ENCODE measurements around the gene CYP2F1.

Gene CYP2F1

DNA sequence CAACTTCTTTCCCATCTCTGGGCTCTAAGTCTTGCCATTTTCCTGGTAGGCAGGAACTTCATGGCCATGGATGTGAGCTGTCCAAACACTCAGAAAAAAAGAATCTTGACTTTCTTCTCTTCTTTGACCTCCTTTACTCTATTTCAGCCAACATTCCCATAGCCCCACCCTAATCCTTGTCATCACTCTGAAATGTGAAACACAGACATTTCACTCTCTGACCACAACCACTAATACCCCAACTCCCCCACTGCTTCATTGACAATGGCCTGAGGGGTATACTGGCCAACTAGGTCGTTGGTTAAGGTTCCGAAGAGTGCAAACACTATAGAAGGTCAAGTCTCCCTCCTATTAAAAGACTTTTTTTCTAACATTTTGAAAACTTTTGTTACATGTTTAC is 30.7 kb upstream of the CYP2F1 start (continued):
- TF ChIP-seq, protein P1, sequence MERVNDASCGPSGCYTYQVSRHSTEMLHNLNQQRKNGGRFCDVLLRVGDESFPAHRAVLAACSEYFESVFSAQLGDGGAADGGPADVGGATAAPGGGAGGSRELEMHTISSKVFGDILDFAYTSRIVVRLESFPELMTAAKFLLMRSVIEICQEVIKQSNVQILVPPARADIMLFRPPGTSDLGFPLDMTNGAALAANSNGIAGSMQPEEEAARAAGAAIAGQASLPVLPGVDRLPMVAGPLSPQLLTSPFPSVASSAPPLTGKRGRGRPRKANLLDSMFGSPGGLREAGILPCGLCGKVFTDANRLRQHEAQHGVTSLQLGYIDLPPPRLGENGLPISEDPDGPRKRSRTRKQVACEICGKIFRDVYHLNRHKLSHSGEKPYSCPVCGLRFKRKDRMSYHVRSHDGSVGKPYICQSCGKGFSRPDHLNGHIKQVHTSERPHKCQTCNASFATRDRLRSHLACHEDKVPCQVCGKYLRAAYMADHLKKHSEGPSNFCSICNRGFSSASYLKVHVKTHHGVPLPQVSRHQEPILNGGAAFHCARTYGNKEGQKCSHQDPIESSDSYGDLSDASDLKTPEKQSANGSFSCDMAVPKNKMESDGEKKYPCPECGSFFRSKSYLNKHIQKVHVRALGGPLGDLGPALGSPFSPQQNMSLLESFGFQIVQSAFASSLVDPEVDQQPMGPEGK (CRISPR knock-in tag; IDR thresholded peaks at IDR 0.05; ENCODE audit: borderline replicate concordance) = no peak
- no peak for TF ChIP-seq PPARA (CRISPR knock-in tag; IDR thresholded peaks at IDR 0.05; ENCODE audit: borderline replicate concordance)
- TF ChIP-seq TCF4 (CRISPR knock-in tag; IDR thresholded peaks at IDR 0.05; ENCODE audit: borderline replicate concordance) = no peak
- no peak for TF ChIP-seq ZC3H10 (CRISPR knock-in tag; IDR thresholded peaks at IDR 0.05)
- TF ChIP-seq ZNF565 (CRISPR knock-in tag; conservative IDR thresholded peaks at IDR 0.05; ENCODE audit: low read depth) = no peak
- TF ChIP-seq TSHZ2 (CRISPR knock-in tag; IDR thresholded peaks at IDR 0.05) = no peak
- no peak for TF ChIP-seq GLIS3 (CRISPR knock-in tag; IDR thresholded peaks at IDR 0.05)

DNA sequence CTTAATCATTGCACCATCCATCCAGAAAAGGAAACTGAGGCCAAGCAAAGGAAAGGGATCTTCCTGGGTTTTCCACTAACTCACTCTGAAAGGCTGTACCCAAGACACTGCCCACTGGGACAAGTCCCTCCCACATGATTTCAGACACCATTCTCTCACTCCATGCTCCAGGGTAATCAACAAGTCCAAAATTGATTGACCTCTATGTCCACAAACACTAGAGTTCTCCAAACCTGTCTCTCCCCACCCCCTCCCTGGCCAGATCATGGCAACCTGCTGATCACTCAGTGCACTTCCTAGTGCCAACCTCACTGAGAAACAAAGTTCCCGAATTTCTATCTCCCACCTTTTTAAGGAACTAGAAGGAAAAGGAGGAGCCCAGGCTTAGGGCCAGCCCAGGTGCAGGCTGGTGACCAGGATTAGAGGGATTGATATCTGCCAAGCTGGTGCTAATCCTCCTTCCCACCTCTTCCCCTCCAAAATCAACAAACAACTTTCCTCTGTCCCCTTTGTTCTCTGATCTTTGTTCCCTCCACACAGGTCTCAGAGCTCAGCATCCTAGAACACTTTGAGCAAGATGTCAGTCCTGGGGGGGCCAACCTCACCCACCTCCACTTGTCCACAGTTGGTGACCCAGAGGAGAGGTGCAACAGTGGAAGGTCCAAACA is 28.4 kb upstream of the CYP2F1 start:
- ATAC-seq = no peak
- TF ChIP-seq, protein P1 (CRISPR knock-in tag; IDR thresholded peaks at IDR 0.05; ENCODE audit: borderline replicate concordance) = no peak
- TF ChIP-seq RARB (CRISPR knock-in tag; IDR thresholded peaks at IDR 0.05) (no peak), TCF4 (CRISPR knock-in tag; IDR thresholded peaks at IDR 0.05; ENCODE audit: borderline replicate concordance) (no peak), ARNTL (CRISPR knock-in tag; IDR thresholded peaks at IDR 0.05; ENCODE audit: borderline replicate concordance, low read depth) (no peak), SNAI2 (CRISPR knock-in tag; IDR thresholded peaks at IDR 0.05) (no peak), ZFP3 (CRISPR knock-in tag; IDR thresholded peaks at IDR 0.05) (no peak), CSDC2 (CRISPR knock-in tag; IDR thresholded peaks at IDR 0.05) (no peak), ZNF70 (CRISPR knock-in tag; IDR thresholded peaks at IDR 0.05) (no peak), OSR1 (CRISPR knock-in tag; IDR thresholded peaks at IDR 0.05) (no peak), ZFP30 (CRISPR knock-in tag; IDR thresholded peaks at IDR 0.05) (no peak)

- no peak for ATAC-seq
- TF ChIP-seq GLIS3 (CRISPR knock-in tag; IDR thresholded peaks at IDR 0.05) = no peak
- TF ChIP-seq PPARA (CRISPR knock-in tag; IDR thresholded peaks at IDR 0.05; ENCODE audit: borderline replicate concordance) = no peak
- TF ChIP-seq ZFP30 (CRISPR knock-in tag; IDR thresholded peaks at IDR 0.05) = no peak
- TF ChIP-seq SNAI2 (CRISPR knock-in tag; IDR thresholded peaks at IDR 0.05) = no peak
- TF ChIP-seq, protein P1 (CRISPR knock-in tag; IDR thresholded peaks at IDR 0.05; ENCODE audit: borderline replicate concordance) = no peak
- TF ChIP-seq ESRRG (CRISPR knock-in tag; IDR thresholded peaks at IDR 0.05) = no peak
- TF ChIP-seq OSR1 (CRISPR knock-in tag; IDR thresholded peaks at IDR 0.05) = no peak
- TF ChIP-seq TCF4 (CRISPR knock-in tag; IDR thresholded peaks at IDR 0.05; ENCODE audit: borderline replicate concordance) = no peak
Observed at GRCh38 chr19:41088151-41088550, 26.1 kb upstream of the CYP2F1 start, which contains the start of gene CYP2A13. CYP2A13 (plus strand) TSS chr19:41088451; CDS start chr19:41088472, 21 bp downstream.

GRCh38 chr19:41089959-41090358 is 24.3 kb upstream of the CYP2F1 start:
- no peak for ATAC-seq
- TF ChIP-seq TOX (CRISPR knock-in tag; IDR thresholded peaks at IDR 0.05; ENCODE audit: borderline replicate concordance) (no peak), SNAI2 (CRISPR knock-in tag; IDR thresholded peaks at IDR 0.05) (no peak), TSHZ2 (CRISPR knock-in tag; IDR thresholded peaks at IDR 0.05) (no peak), TCF4 (CRISPR knock-in tag; IDR thresholded peaks at IDR 0.05; ENCODE audit: borderline replicate concordance) (no peak), CSDC2 (CRISPR knock-in tag; IDR thresholded peaks at IDR 0.05) (no peak), ARNTL (CRISPR knock-in tag; IDR thresholded peaks at IDR 0.05; ENCODE audit: borderline replicate concordance, low read depth) (no peak), PPARA (CRISPR knock-in tag; IDR thresholded peaks at IDR 0.05; ENCODE audit: borderline replicate concordance) (no peak), ZFP30 (CRISPR knock-in tag; IDR thresholded peaks at IDR 0.05) (no peak), ZNF565 (CRISPR knock-in tag; conservative IDR thresholded peaks at IDR 0.05; ENCODE audit: low read depth) (no peak), ZNF8 (CRISPR knock-in tag; IDR thresholded peaks at IDR 0.05) (no peak)
- TF ChIP-seq, protein P1 (CRISPR knock-in tag; IDR thresholded peaks at IDR 0.05; ENCODE audit: borderline replicate concordance) = no peak

All from SK-N-SH treated with all-trans-retinoic acid at 6 μM for 48 hours (cell line).